Spinal cord (tissue), 10 donors: Measurements from ENCODE around the gene REEP1. TPM values are rescaled to one million over a fixed set of nuclear protein-coding genes. Genes with fewer than 3 reads are reported as not detected.
A peak's percentile ranks its signal among the peaks of the same experiment; 100 is the strongest.

Experiments used
- DNase-seq, 6 donors: peaks; one replicate each; pipeline versions ENCODE4 v3.0.0 to v3.0.0-alpha.2; 2013 to 2015; ENCODE audit warnings: low spot score in 6 of 6, low read depth in 4 of 6
- H3K27ac ChIP-seq: one replicate; pipeline ENCODE4 v1.5.1; 2013; ENCODE audit warnings: low read depth, low read length, control low read depth
- H3K27me3 ChIP-seq: one replicate; pipeline ENCODE4 v1.6.1; 2013; ENCODE audit warnings: low read length; ENCODE audit not compliant: control insufficient read depth, insufficient read depth
- H3K36me3 ChIP-seq: one replicate; pipeline ENCODE4 v1.6.1; 2013; ENCODE audit warnings: low read length; ENCODE audit not compliant: control insufficient read depth, insufficient read depth
- H3K4me1 ChIP-seq: one replicate; pipeline ENCODE4 v1.6.1; 2013; ENCODE audit warnings: low read length; ENCODE audit not compliant: control insufficient read depth, insufficient read depth
- H3K4me3 ChIP-seq: one replicate; pipeline ENCODE4 v1.5.1; 2013; ENCODE audit warnings: low read depth, low read length, control low read depth
- H3K9me3 ChIP-seq: one replicate; pipeline ENCODE4 v1.6.1; 2013; ENCODE audit warnings: low read length; ENCODE audit not compliant: control insufficient read depth, insufficient read depth
- WGBS: methylation state at CpG from one replicate; pipeline ENCODE4 v1.1.5; 2013; ENCODE audit warnings: missing lambda C conversion rate; ENCODE audit not compliant: insufficient coverage; 5-methylcytosine and 5-hydroxymethylcytosine counted together
- polyA plus RNA-seq, 2 donors: library from polyadenylated mRNA; unstranded; fragments of 120-200 nt; gene quantifications; one replicate each; pipeline ENCODE4 v1.2.1, GENCODE V29; 2013; ENCODE audit not compliant: insufficient read length in 2 of 2
- total RNA-seq, 2 donors: library from RNA; depleted of rRNA in 1 of 2; stranded (reverse); fragments of 120-200 nt in 1 of 2; fragments of >200 nt in 1 of 2; gene quantifications; one replicate each; pipeline versions ENCODE4 v1.2.3 to v1.2.4, GENCODE V29; 2013 to 2014
- donor health status: healthy.

The REEP1 gene
- total and polyA plus RNA-seq, 4 donors: 61.9 to 123 (median 114) TPM

GRCh38 chr2:86291328-86291662, 46.1 kb downstream of the REEP1 start:
- DNase-seq: no peak
- no peaks in the 10 kb centered on the region for H3K9me3 ChIP-seq
- no peak overlapping the region for H3K27ac ChIP-seq
- H3K4me3 ChIP-seq: no peak overlapping the region
- WGBS: 72% methylated on average over 4 of the region's 4 CpGs
- H3K36me3 ChIP-seq: no peaks in the 10 kb centered on the region
- H3K4me1 ChIP-seq: peaks cover 10% of the 10 kb centered on the region
- H3K27me3 ChIP-seq: no peaks in the 10 kb centered on the region

- DNase-seq: no peak
- H3K36me3 ChIP-seq: no peaks in the 10 kb centered on the region
- H3K27me3 ChIP-seq: no peaks in the 10 kb centered on the region
- 36% methylated on average over 4 of the region's 5 CpGs for WGBS
- no peak overlapping the region for H3K27ac ChIP-seq
- H3K4me3 ChIP-seq: no peak overlapping the region
- no peaks in the 10 kb centered on the region for H3K9me3 ChIP-seq
- H3K4me1 ChIP-seq: peaks cover 14% of the 10 kb centered on the region
Observed at GRCh38 chr2:86290596-86291327, 46.7 kb downstream of the REEP1 start.

GRCh38 chr2:86286516-86286915, 50.9 kb downstream of the REEP1 start:
- Histone ChIP-seq H3K4me3 (no peak overlapping the region), H3K27me3 (no peaks in the 10 kb centered on the region), H3K4me1 (peaks cover 36% of the 10 kb centered on the region), H3K9me3 (no peaks in the 10 kb centered on the region), H3K36me3 (peaks cover 7% of the 10 kb centered on the region), H3K27ac (no peak overlapping the region)
- no peak for DNase-seq
- 80% methylated on average over 3 of the region's 3 CpGs for WGBS

- Histone ChIP-seq H3K36me3 (peaks cover 12% of the 10 kb centered on the region), H3K27me3 (no peaks in the 10 kb centered on the region), H3K27ac (no peak overlapping the region), H3K4me1 (peaks cover 39% of the 10 kb centered on the region), H3K4me3 (no peak overlapping the region), H3K9me3 (no peaks in the 10 kb centered on the region)
- DNase-seq: no peak
- 81% methylated on average over 7 of the region's 7 CpGs for WGBS
Observed at GRCh38 chr2:86285981-86286380, 51.4 kb downstream of the REEP1 start.

GRCh38 chr2:86285571-86285970, 51.9 kb downstream of the REEP1 start:
- DNase-seq: no peak
- Histone ChIP-seq H3K27me3 (no peaks in the 10 kb centered on the region), H3K4me1 (peaks cover 43% of the 10 kb centered on the region), H3K27ac (no peak overlapping the region), H3K9me3 (no peaks in the 10 kb centered on the region), H3K36me3 (peaks cover 12% of the 10 kb centered on the region), H3K4me3 (no peak overlapping the region)
- WGBS: 100% methylated on average over 1 of the region's 3 CpGs

GRCh38 chr2:86284987-86285386, 52.4 kb downstream of the REEP1 start:
- 24% methylated on average over 2 of the region's 3 CpGs for WGBS
- H3K4me3 ChIP-seq: no peak overlapping the region
- peaks cover 46% of the 10 kb centered on the region for H3K4me1 ChIP-seq
- no peaks in the 10 kb centered on the region for H3K9me3 ChIP-seq
- H3K27me3 ChIP-seq: no peaks in the 10 kb centered on the region
- H3K27ac ChIP-seq: no peak overlapping the region
- peaks cover 12% of the 10 kb centered on the region for H3K36me3 ChIP-seq
- DNase-seq: no peak

- WGBS: 58% methylated on average over 7 of the region's 12 CpGs
- no peak for DNase-seq
- Histone ChIP-seq H3K4me1 (peaks cover 46% of the 10 kb centered on the region), H3K27me3 (no peaks in the 10 kb centered on the region), H3K36me3 (peaks cover 12% of the 10 kb centered on the region), H3K9me3 (no peaks in the 10 kb centered on the region), H3K4me3 (no peak overlapping the region), H3K27ac (no peak overlapping the region)
Observed at GRCh38 chr2:86284401-86284841, 53.0 kb downstream of the REEP1 start.

GRCh38 chr2:86283411-86284030, 53.9 kb downstream of the REEP1 start:
- Histone ChIP-seq H3K4me3 (no peak overlapping the region), H3K36me3 (peaks cover 12% of the 10 kb centered on the region), H3K27me3 (no peaks in the 10 kb centered on the region), H3K9me3 (no peaks in the 10 kb centered on the region), H3K27ac (peak overlapping the region; percentile 64), H3K4me1 (peaks cover 46% of the 10 kb centered on the region)
- peak in 2 of 6 donors; percentile 57 to 73 for DNase-seq
- WGBS: 39% methylated on average over 4 of the region's 5 CpGs

- H3K4me1 ChIP-seq: peaks cover 46% of the 10 kb centered on the region
- no peak overlapping the region for H3K27ac ChIP-seq
- DNase-seq: no peak
Observed at GRCh38 chr2:86281066-86281700, 56.2 kb downstream of the REEP1 start.

More at GRCh38 chr2:86281066-86281700, 56.2 kb downstream of the REEP1 start:
- H3K4me3 ChIP-seq: no peak overlapping the region
- H3K27me3 ChIP-seq: no peaks in the 10 kb centered on the region
- peaks cover 13% of the 10 kb centered on the region for H3K36me3 ChIP-seq
- no peaks in the 10 kb centered on the region for H3K9me3 ChIP-seq
- WGBS: 98% methylated on average over 10 of the region's 14 CpGs
